ENCODE measurements around the gene MAFF.
A peak's percentile ranks its signal among the peaks of the same experiment; 100 is the strongest.
"Not testable (repeated sequence)": the region's sequence is repeated elsewhere in the genome, so short reads cannot be mapped to it uniquely, and the experiment has no call there.

The MAFF gene

GRCh38 chr22:38201711-38202436, at the start of gene MAFF:
Gene MAFF (plus strand): TSS chr22:38201994. CDS start chr22:38213854, 11,860 bp downstream.
- no peak for DNase-seq

DNA sequence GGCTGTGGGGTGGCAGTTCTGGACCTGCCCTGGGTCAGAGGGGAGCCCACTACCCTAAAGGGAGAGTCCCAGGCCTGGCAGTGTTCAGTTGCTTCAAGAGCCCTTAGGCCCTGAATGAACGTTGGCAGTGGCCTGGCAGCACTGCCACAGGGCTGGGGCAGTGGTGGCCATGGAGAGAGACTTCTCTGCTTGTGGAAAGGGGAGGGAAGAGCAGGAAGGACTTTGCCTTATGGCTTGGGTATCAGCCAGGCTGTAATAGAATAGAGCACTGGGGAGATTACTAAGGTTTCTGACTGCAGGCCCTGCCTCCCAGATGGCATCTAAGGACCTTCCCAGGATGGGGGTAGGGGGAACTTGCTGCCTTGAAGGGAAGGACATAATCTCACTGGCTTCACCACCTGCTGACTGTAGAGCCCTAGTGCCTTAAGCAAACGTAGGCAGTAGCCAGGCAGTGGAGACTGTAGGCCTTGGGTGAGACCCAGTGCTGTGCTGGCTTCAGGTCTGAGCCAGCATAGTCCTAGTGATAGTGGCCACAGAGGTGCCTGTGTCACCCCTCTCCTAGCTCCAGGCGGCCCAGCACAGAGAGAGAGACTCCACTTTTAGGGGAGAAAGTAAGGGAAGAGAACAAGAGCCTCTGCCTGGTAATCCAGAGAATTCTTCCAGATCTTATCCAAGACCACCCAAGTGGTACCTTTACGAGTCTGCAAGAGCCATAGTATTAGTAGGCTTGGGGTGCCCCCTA, 47.8 kb upstream of the MAFF start:
- peak; percentile 41 for DNase-seq

- DNase-seq: not testable (repeated sequence)
Measured at GRCh38 chr22:38154563-38154915, 47.3 kb upstream of the MAFF start.

DNA sequence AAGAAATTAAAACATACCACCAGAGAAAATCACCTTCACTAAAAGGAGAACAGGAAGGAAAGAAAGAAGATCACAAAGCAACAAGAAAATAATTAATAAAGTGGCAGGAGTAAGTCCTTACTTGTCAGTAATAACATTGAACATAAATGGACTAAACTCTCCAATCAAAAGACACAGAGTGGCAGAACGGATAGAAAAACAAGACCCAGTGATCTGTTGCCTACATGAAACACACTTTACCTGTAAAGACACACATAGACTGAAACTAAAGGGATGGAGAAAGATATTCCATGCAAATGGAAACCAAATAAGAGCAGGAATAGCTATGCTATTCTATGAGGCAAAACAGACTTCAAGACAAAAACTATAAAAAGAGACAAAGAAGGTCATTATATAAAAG, 46.1 kb upstream of the MAFF start:
- no peak for DNase-seq

GRCh38 chr22:38162881-38163843, 38.6 kb upstream of the MAFF start:
- DNase-seq: no peak

DNA sequence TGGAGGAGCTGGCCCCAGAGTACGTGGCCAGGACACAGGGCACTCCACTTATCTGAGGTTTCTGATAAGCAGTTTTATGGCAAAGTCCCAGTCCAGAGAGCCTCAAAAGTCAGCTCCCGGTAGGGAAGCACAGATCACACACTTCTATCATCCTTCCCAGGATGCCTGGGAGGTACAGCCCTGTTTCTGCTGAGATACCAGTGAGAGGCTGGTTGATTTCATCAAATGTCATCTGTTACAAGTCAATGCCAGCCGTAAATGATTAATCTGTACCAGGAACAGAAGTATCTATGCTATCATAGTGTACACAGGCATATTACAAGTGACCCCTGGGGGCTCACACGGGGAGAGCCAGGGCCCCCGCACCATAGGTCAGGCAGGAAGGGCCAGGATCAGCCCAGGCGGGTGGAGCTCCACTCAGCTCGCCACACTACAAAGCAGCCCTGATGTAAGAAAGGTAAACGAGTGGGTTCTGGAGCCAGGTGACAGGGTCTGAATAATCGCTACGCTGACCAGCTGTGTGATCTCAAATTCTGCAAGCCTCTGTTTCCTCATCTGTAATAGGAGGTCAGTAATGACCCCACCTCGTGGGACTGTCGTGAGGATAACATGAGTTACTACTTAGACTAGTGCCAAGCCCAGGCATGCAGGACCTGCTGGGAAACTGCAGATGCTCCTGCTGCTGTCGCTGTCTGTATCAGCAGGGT, 37.8 kb upstream of the MAFF start:
- DNase-seq: no peak

GRCh38 chr22:38164551-38164918, 37.3 kb upstream of the MAFF start:
- DNase-seq: no peak

- DNase-seq: no peak
Measured at GRCh38 chr22:38165922-38166593, 35.7 kb upstream of the MAFF start.

GRCh38 chr22:38167988-38168407, 33.8 kb upstream of the MAFF start:
- peak; percentile 81 for DNase-seq

DNA sequence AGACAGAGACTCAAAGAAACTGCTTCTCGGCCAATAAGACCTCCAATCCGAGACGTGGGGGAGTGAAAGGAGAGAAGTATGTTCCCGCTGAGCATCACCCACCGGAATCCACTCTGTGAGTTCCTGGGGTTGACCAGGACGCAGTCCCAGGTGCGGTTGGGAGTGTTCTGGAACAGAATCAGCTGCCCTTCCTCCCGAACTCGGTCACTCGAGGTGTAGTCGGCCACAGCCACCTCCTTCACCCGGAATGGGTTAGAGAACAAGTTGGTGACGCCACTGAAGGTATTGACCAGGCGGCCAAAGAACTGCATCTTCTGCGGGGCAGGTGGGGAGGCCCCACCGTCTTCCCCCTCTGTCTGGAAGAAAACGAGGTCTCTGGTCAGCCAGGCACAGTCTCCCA, 32.7 kb upstream of the MAFF start:
- DNase-seq: no peak

- DNase-seq: no peak
Measured at GRCh38 chr22:38170469-38170868, 31.3 kb upstream of the MAFF start.

DNA sequence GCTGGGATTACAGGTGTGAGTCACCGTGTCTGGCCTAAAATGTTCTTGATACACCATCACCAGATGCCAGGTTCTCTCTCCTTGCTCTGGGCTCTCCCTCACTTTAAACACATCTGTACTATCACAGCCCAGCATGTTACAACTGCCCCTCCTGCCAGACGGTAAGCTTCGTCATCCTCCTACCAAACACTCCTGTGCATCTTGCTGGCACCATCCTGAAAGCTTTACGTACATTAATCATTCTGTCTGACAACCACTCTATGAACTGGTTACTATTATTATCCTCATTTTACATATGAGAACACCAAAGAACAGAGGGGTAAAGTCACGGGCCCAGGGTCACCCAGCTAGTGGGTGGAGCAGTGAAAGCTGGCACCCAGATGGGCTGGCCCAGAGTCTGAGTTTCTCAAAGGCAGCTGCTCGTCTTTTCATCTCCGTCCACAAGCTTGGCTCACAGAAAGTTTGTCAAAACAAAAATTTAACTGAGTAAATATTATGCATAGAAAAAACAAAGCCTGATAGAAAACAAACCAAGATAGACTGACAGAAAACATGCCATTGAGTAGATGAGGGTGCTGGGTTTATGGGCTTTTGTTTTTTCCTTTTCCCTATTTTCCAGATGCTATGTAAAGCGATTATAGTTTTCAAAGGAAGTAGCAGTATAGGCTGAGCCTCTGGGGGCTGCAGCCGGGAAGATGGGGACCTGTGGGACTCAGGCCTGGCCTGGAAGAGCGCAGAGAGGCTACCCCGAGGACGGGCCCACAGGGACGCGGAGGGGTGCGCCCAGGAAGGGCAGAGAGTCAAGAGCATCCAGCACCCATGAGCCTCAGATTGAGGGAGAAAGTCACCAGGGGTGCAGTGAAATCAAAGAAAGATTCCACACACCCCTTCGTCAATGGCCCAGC, 29.6 kb upstream of the MAFF start:
- DNase-seq: no peak

DNA sequence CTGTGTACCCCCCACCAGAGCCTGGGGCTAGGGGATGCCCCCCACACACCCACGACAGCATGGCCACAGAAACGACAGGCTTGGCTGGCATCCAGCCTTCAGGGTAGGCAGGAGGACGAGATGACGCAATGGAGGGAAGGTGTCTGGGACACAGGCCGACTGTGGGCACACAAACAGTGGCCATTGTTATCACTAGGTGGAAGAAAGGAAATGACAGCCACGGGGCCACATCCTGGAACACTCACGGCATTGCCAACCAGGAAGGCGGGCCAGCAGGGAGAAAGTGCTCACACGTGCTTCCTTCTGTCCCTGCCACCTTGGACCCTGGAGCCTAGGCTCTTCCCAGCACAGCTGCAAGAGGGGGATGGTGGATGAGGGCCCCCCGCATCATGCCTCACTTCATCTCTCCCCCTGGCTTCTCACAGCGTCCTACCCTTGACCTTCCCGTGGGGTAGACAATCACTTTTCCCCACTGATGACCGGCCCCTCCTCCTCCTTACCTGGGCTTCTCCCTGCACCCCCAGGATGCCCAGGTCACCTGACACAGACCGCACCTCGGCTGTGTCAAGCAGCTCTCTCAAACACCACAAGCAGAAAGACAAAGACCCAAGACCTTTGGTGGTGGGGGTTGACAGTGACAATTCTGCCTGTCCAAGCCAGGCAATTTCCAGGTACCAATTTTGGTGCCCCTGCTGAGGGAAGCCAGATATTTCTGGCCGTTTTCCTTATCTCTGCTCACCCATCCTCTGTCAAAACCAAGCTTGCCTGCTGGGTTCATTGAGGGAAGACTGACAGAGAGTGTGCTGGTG, 28.8 kb upstream of the MAFF start:
- peak; percentile 81 for DNase-seq

DNA sequence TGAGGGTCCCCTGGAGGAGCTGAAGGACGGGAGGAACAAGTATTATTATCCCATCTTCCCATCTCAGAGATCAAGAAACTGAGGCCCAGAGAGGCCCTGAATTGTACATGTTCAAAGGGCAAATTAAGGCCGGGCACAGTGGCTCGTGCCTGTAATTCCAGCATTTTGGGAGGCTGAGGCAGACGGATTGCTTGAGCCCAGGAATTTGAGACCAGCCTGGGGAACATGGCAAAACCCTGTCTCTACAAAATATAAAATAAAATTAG, 28.2 kb upstream of the MAFF start:
- DNase-seq: no peak

DNA sequence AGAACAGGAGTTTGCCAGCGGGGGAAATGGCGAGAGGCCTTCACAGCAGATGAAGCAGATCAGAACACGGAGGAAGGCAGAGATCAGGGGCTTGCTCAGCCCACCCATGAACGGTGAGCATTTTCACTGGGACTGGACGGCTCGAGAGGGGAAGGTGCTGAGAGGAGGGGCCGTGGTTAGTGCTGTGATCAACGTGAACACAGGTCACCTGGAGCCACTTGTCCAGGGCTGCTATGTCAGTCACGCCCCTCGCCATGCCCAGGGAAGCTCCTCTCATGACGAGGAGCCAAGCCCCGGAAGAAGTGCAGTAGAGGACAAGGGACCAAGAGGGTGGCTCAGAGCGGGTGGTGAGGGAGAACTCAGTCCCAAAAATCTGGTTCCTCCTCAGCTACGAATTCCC, 27.2 kb upstream of the MAFF start:
- DNase-seq: no peak

DNA sequence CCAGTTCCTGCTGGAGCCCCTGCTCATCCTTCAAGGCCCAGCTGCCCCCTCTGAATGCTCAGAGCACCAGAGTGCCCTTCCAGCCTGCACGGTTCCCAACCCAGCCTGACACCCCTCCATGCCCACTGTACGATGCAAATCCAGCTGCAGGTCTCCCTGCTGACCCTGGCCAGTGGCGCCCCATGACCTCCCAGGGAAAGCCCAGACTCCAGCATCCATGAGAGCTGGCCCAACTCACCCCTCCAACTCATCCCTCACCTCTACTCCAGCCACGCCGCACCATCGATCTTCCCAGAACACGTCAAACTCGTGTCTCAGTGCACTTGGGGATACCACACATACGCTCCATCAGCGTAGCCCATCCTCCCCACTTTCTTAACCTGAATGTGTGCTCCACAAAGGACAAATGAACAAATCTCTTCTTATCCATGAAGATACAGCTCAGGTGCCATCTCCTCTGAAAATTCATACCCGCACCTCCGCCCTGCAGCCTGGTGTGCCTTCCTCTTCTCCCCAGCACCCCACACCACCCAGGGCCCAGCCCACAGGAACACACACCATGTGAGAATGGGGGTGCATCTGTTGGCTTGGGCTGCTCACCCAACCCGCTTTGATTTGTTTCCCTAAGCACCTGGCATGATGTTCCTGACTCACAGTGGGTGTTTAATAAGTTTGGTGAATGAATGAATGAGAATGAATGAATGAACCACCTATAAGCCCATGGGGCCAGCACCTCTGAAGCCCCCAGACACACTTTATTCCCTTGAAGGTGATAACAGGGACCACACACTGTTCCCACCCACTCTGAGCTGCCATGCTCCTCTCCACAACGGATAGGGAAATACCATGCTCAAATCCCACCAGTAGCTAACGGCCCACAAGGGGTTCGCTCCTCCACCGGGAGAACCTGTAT, 26.3 kb upstream of the MAFF start:
- DNase-seq: no peak

DNA sequence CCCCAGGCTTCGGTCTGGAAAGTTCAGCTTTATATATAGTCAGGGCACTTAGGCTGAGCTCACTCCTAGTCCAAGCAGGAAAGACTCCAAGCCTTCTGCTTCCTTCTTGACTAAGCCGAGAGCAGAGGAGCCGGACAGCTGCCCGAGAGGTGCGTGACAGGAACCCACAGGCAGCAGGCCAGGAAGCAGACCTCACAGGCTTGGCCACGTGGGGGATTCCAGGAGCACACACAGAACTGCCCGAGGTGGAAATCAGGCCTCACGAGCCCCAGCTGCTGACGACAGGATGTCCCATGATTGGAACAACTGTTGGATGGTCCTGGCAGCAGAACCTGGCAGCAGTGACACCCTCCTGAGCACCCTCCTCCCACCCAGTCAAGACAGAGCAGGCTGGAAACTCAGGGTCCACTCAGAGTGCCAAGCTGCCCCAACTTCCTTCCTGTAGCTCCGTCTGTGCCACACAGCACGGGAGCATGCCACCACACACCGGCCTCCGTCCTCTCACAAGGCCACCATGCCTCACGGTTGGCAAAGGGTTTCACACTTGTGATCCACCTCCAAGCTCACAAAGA, 25.5 kb upstream of the MAFF start:
- no peak for DNase-seq

DNA sequence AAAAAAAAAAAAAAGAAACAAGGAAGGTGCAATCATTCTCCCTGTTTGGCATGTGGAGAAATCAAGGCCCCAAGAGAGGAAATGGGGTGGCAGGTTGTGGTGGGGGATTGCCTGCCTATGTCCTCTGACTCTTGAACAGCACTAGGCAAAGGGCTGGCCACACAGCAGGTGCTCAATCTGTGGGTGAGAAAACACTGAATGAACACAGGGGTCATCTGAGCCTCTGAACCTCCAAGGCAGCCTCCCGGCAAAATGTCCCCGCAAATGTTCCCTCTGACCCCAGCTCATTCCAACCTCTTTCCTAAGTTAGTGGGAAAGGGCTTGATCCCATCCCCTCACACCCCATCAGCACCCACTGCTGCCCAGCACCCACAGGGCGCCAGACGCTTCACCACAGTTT, 24.8 kb upstream of the MAFF start:
- no peak for DNase-seq

GRCh38 chr22:38177571-38177925, 24.2 kb upstream of the MAFF start:
- not testable (repeated sequence) for DNase-seq

Measured in NCI-H2029 treated with DMSO at 0.1 percent for 48 hours (cell line).